ENCODE data around the gene EPHB1. TPM values are rescaled to one million over a fixed set of nuclear protein-coding genes. Genes with fewer than 3 reads are reported as not detected.

Gene EPHB1
- total RNA-seq, 1 donor from 2014 or later, result 16.3 TPM

GRCh38 chr3:134799393-134799792, 4.3 kb downstream of the EPHB1 start:
- peaks cover 4% of the 10 kb centered on the region for H3K36me3 Mint-ChIP-seq (ENCODE audit: unreplicated experiment)
- TF ChIP-seq CTCF (IDR thresholded peaks at IDR 0.05; ENCODE audit: partially characterized antibody, unreplicated experiment), result no peak
- H3K9me3 Mint-ChIP-seq (ENCODE audit: unreplicated experiment), result peaks cover 9% of the 10 kb centered on the region
- peaks cover 12% of the 10 kb centered on the region for H3K27me3 Mint-ChIP-seq (ENCODE audit: unreplicated experiment)
- peaks cover 16% of the 10 kb centered on the region for H3K4me1 Mint-ChIP-seq (ENCODE audit: low read depth, unreplicated experiment)
- H3K27ac Mint-ChIP-seq (ENCODE audit: unreplicated experiment), result no peak overlapping the region
- H3K4me3 Mint-ChIP-seq (ENCODE audit: unreplicated experiment), result no peak overlapping the region
- DNase-seq, result no peak

GRCh38 chr3:134801204-134801958, 6.3 kb downstream of the EPHB1 start:
- Mint-ChIP-seq H3K36me3 (ENCODE audit: unreplicated experiment) (no peaks in the 10 kb centered on the region), H3K27ac (ENCODE audit: unreplicated experiment) (no peak overlapping the region), H3K4me1 (ENCODE audit: low read depth, unreplicated experiment) (peaks cover 16% of the 10 kb centered on the region), H3K9me3 (ENCODE audit: unreplicated experiment) (peaks cover 9% of the 10 kb centered on the region), H3K4me3 (ENCODE audit: unreplicated experiment) (no peak overlapping the region), H3K27me3 (ENCODE audit: unreplicated experiment) (peaks cover 7% of the 10 kb centered on the region)
- TF ChIP-seq CTCF (IDR thresholded peaks at IDR 0.05; ENCODE audit: partially characterized antibody, unreplicated experiment), result no peak
- DNase-seq, result no peak

GRCh38 chr3:134802428-134803050, 7.5 kb downstream of the EPHB1 start:
- Mint-ChIP-seq H3K27ac (ENCODE audit: unreplicated experiment) (no peak overlapping the region), H3K4me3 (ENCODE audit: unreplicated experiment) (no peak overlapping the region), H3K27me3 (ENCODE audit: unreplicated experiment) (peaks cover 4% of the 10 kb centered on the region), H3K4me1 (ENCODE audit: low read depth, unreplicated experiment) (peaks cover 9% of the 10 kb centered on the region), H3K36me3 (ENCODE audit: unreplicated experiment) (no peaks in the 10 kb centered on the region), H3K9me3 (ENCODE audit: unreplicated experiment) (peaks cover 5% of the 10 kb centered on the region)
- DNase-seq, result no peak
- TF ChIP-seq CTCF (IDR thresholded peaks at IDR 0.05; ENCODE audit: partially characterized antibody, unreplicated experiment), result no peak

- Mint-ChIP-seq H3K27ac (ENCODE audit: unreplicated experiment) (no peak overlapping the region), H3K36me3 (ENCODE audit: unreplicated experiment) (no peaks in the 10 kb centered on the region), H3K9me3 (ENCODE audit: unreplicated experiment) (peaks cover 5% of the 10 kb centered on the region), H3K4me3 (ENCODE audit: unreplicated experiment) (no peak overlapping the region), H3K27me3 (ENCODE audit: unreplicated experiment) (peaks cover 4% of the 10 kb centered on the region), H3K4me1 (ENCODE audit: low read depth, unreplicated experiment) (peaks cover 8% of the 10 kb centered on the region)
- no peak for DNase-seq
- TF ChIP-seq CTCF (IDR thresholded peaks at IDR 0.05; ENCODE audit: partially characterized antibody, unreplicated experiment), result no peak
Measured at GRCh38 chr3:134803051-134803505, 8.0 kb downstream of the EPHB1 start.

- Mint-ChIP-seq H3K27me3 (ENCODE audit: unreplicated experiment) (peaks cover 4% of the 10 kb centered on the region), H3K4me3 (ENCODE audit: unreplicated experiment) (no peak overlapping the region), H3K4me1 (ENCODE audit: low read depth, unreplicated experiment) (peaks cover 5% of the 10 kb centered on the region), H3K9me3 (ENCODE audit: unreplicated experiment) (peaks cover 5% of the 10 kb centered on the region), H3K27ac (ENCODE audit: unreplicated experiment) (no peak overlapping the region), H3K36me3 (ENCODE audit: unreplicated experiment) (no peaks in the 10 kb centered on the region)
- no peak for DNase-seq
- TF ChIP-seq CTCF (IDR thresholded peaks at IDR 0.05; ENCODE audit: partially characterized antibody, unreplicated experiment), result no peak
Measured at GRCh38 chr3:134803652-134804051, 8.6 kb downstream of the EPHB1 start.

Measured in glutamatergic neuron (in vitro differentiated cells).